Measurements from ENCODE around the gene TBXA2R. TPM values are rescaled to one million over a fixed set of nuclear protein-coding genes. Genes with fewer than 3 reads are reported as not detected.

Gene TBXA2R
- total RNA-seq, 2 experiments from 2014 or later: 0.47 to 0.75 TPM

DNA sequence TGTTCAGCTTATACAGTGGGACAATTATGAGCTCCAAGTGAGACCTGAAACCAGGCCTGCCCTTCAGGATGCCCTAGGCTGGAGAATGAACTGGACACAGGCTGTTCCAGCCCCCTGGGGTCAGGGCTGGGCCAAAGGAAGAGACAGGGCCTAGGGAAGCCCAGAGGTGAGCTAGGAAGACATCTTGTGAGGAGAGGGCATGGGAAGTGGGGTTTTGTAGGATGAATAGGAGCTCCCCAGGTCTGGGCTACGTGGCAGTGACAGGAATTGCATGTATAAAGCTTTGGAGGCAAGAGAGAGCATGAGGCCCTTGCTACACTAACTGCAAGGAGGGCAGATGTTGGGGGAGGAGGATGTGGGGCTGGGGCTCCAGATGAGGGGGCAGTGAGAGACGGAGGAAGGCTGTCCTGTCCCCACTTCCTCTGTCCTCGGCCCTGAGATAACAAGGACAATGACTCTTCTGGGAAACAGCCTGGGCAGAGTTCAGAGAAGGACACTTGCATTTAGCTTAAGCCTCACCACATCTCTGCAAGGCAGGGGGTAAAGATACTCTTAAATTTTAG is 1.5 kb upstream of the TBXA2R start:
- Histone ChIP-seq H3K9me3 (ENCODE audit: control insufficient read depth in 1 of 2, insufficient read depth in 1 of 2, low read length in 2 of 2) (peaks cover 0 to 35% of the 10 kb centered on the region in 2 experiments), H3K27me3 (ENCODE audit: control insufficient read depth in 1 of 2, insufficient read depth in 2 of 2, low read length in 2 of 2) (peaks cover 0 to 3% of the 10 kb centered on the region in 2 experiments), H3K4me3 (ENCODE audit: low read length) (no peak overlapping the region), H3K36me3 (ENCODE audit: insufficient read depth, low read length) (peaks cover 20% of the 10 kb centered on the region), H3K27ac (ENCODE audit: low read depth in 1 of 2, low read length in 2 of 2) (no peak overlapping the region), H3K4me1 (ENCODE audit: insufficient read depth, low read length) (peaks cover 40% of the 10 kb centered on the region)
- ChIA-PET CTCF (no interaction called here), POLR2A (interaction anchor here (2.0 kb wide), 1 partner anchor 23 kb away, joined by 9 read pairs; the partner anchor contains the start of gene GIPC3)
- Mint-ChIP-seq H3K27me3 (no peaks in the 10 kb centered on the region), H3K27ac (no peak overlapping the region), H3K4me3 (peak overlapping the region; percentile 78), H3K4me1 (ENCODE audit: low read depth) (peaks cover 14% of the 10 kb centered on the region), H3K9me3 (no peaks in the 10 kb centered on the region), H3K36me3 (ENCODE audit: low read depth) (peaks cover 10% of the 10 kb centered on the region)
- no peak for DNase-seq
- no peak for ATAC-seq (ENCODE audit: poor library complexity)
- intact Hi-C loops (cut with DNase I, micrococcal nuclease): no loop called here
- TF ChIP-seq, protein P1, sequence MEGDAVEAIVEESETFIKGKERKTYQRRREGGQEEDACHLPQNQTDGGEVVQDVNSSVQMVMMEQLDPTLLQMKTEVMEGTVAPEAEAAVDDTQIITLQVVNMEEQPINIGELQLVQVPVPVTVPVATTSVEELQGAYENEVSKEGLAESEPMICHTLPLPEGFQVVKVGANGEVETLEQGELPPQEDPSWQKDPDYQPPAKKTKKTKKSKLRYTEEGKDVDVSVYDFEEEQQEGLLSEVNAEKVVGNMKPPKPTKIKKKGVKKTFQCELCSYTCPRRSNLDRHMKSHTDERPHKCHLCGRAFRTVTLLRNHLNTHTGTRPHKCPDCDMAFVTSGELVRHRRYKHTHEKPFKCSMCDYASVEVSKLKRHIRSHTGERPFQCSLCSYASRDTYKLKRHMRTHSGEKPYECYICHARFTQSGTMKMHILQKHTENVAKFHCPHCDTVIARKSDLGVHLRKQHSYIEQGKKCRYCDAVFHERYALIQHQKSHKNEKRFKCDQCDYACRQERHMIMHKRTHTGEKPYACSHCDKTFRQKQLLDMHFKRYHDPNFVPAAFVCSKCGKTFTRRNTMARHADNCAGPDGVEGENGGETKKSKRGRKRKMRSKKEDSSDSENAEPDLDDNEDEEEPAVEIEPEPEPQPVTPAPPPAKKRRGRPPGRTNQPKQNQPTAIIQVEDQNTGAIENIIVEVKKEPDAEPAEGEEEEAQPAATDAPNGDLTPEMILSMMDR (IDR thresholded peaks at IDR 0.05): no peak

DNA sequence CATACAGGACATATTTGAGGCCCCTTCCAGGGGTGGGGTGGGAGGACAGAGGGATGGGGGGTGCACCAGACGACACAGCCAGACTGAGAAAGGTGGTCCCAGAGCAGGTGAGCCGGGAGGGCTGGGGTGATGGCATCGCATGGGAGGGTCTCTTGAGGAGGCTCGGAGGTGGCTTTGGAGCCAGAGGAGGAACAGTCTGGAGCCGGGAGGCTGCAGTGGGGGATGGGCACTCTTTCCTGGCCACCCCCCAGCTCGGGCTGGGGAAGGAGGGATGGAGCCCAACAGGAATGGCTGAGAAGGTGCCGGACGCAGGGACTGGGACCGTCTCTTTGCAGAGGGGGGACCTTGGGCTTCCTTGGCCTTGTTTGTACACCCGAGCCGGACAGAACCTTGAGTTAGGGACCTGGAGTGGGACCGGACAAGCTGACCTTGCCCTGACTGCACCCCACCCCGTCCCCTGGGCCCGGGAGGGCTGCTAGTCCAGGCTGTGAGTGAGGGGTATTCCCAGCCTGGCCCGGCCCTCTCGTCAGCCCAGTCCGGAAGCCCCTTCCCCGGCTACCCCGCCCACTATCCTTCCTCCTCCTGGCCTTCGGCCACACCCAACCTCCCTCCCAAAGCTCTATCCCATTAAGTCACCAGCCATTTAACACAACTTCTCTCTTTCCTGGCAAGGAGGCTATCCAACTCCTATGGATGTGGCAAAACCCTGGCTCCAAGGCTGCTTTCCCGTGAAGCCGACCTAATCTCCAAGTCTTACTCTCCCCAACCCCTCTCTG is 816 bp upstream of the TBXA2R start:
- no peaks in the 10 kb centered on the region for H3K9me3 Mint-ChIP-seq
- Histone ChIP-seq H3K27me3 (ENCODE audit: control insufficient read depth in 1 of 2, insufficient read depth in 2 of 2, low read length in 2 of 2) (peaks cover 0 to 3% of the 10 kb centered on the region in 2 experiments), H3K9me3 (ENCODE audit: control insufficient read depth in 1 of 2, insufficient read depth in 1 of 2, low read length in 2 of 2) (peaks cover 0 to 35% of the 10 kb centered on the region in 2 experiments), H3K4me1 (ENCODE audit: insufficient read depth, low read length) (peaks cover 40% of the 10 kb centered on the region), H3K4me3 (ENCODE audit: low read length) (no peak overlapping the region), H3K27ac (ENCODE audit: low read depth in 1 of 2, low read length in 2 of 2) (no peak overlapping the region), H3K36me3 (ENCODE audit: insufficient read depth, low read length) (peaks cover 17% of the 10 kb centered on the region)
- DNase-seq (peak in 1 of 14 experiments; percentile 23), ATAC-seq (ENCODE audit: poor library complexity) (no peak)
- POLR2A ChIA-PET: interaction anchor here (2.0 kb wide), 1 partner anchor 22 kb away, joined by 9 read pairs; the partner anchor contains the start of gene GIPC3
- no peaks in the 10 kb centered on the region for H3K27me3 Mint-ChIP-seq
- peaks cover 14% of the 10 kb centered on the region for H3K4me1 Mint-ChIP-seq (ENCODE audit: low read depth)
- TF ChIP-seq, protein P1 (IDR thresholded peaks at IDR 0.05): no peak
- no peak overlapping the region for H3K27ac Mint-ChIP-seq
- intact Hi-C loops (cut with DNase I, micrococcal nuclease): no loop called here
- peaks cover 10% of the 10 kb centered on the region for H3K36me3 Mint-ChIP-seq (ENCODE audit: low read depth)
- CTCF ChIA-PET: no interaction called here
- peak overlapping the region; percentile 78 for H3K4me3 Mint-ChIP-seq

DNA sequence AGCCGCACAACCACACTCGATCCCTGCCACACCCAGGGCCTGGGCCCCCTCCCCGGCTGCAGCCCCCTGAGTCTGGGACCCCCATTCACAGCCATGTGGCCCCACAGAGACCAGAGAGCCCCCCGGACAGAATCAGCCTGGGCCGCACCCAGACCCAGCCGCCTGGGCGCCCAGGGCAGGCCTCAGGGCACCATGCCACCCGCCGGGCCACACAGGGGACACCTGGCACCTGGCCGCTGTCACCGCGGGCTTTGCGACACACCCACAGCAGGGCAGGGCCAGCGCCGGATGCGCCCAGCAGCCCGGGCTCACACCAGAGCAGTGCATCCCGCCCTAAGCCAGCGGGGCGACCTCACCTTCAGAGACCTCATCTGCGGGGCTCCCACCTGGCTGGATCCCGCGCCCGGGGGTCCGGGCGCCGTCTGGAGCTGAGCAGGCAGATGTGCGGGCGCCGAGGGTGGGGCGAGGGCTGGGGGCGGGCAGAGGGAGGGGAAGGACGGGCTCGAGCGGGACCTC is 443 bp downstream of the TBXA2R start:
- no peak overlapping the region for H3K27ac ChIP-seq (ENCODE audit: low read depth in 1 of 2, low read length in 2 of 2)
- H3K4me3 ChIP-seq (ENCODE audit: low read length): peak overlapping the region; percentile 49
- peak; percentile 43 for ATAC-seq (ENCODE audit: poor library complexity)
- H3K27ac Mint-ChIP-seq: no peak overlapping the region
- no peak overlapping the region for H3K4me3 Mint-ChIP-seq
- peaks cover 14% of the 10 kb centered on the region for H3K4me1 Mint-ChIP-seq (ENCODE audit: low read depth)
- no peaks in the 10 kb centered on the region for H3K9me3 Mint-ChIP-seq
- peak in 8 of 14 experiments; percentile 12 to 51 (median 38) for DNase-seq
- H3K9me3 ChIP-seq (ENCODE audit: control insufficient read depth in 1 of 2, insufficient read depth in 1 of 2, low read length in 2 of 2): peaks cover 0 to 26% of the 10 kb centered on the region in 2 experiments
- no peaks in the 10 kb centered on the region for H3K27me3 Mint-ChIP-seq
- POLR2A ChIA-PET: interaction anchor here (2.0 kb wide), 1 partner anchor 21 kb away, joined by 9 read pairs; the partner anchor contains the start of gene GIPC3
- peaks cover 6% of the 10 kb centered on the region for H3K36me3 ChIP-seq (ENCODE audit: insufficient read depth, low read length)
- peaks cover 6% of the 10 kb centered on the region for H3K36me3 Mint-ChIP-seq (ENCODE audit: low read depth)
- peaks cover 0 to 3% of the 10 kb centered on the region in 2 experiments for H3K27me3 ChIP-seq (ENCODE audit: control insufficient read depth in 1 of 2, insufficient read depth in 2 of 2, low read length in 2 of 2)
- TF ChIP-seq, protein P1 (IDR thresholded peaks at IDR 0.05): no peak
- intact Hi-C loops (cut with DNase I, micrococcal nuclease): loop anchor here in 1 of 2 experiments (1.0 kb wide), 1 partner anchor 61 kb away; no protein-coding TSS in a partner anchor
- peaks cover 40% of the 10 kb centered on the region for H3K4me1 ChIP-seq (ENCODE audit: insufficient read depth, low read length)
- CTCF ChIA-PET: no interaction called here

All from CD4-positive, alpha-beta T cell (primary cell).